PFSK-1 (cell line): ENCODE data around the gene PALM2AKAP2.

Experiments used
- FOXP2 ChIP-seq: optimal IDR thresholded peaks from 2 replicates; pipeline ENCODE3; 2011; ENCODE audit warnings: borderline replicate concordance, control low read depth, inconsistent platforms; ENCODE audit not compliant: insufficient read depth; ENCODE audit errors: extremely low read length, extremely low read depth
- POLR2AphosphoS5 ChIP-seq: IDR thresholded peaks from 2 replicates; pipeline ENCODE4 v1.6.1; 2012; ENCODE audit warnings: low read depth, mild to moderate bottlenecking, control low read depth, low read length, moderate library complexity
- REST ChIP-seq, 2 experiments: IDR thresholded peaks; 2 replicates each; pipeline versions ENCODE4 v1.6.1 to v1.8.0; 2011 to 2012; ENCODE audit warnings: low read depth in 2 of 2, low read length in 2 of 2, control low read depth in 1 of 2, inconsistent platforms in 1 of 2, mild to moderate bottlenecking in 1 of 2, moderate library complexity in 1 of 2; ENCODE audit not compliant: insufficient read depth in 1 of 2
- SIN3A ChIP-seq: IDR thresholded peaks from 2 replicates; pipeline ENCODE4 v1.6.1; 2012; ENCODE audit warnings: mild to moderate bottlenecking, low read length, moderate library complexity, borderline replicate concordance; ENCODE audit not compliant: insufficient read depth
- TAF1 ChIP-seq: IDR thresholded peaks from 2 replicates; pipeline ENCODE4 v1.6.1; 2012; ENCODE audit warnings: low read length, control low read depth, borderline replicate concordance; ENCODE audit not compliant: insufficient read depth

The PALM2AKAP2 gene

GRCh38 chr9:109776391-109776790 lies 3.6 kb upstream of the PALM2AKAP2 start:
- no peak for TF ChIP-seq FOXP2

DNA sequence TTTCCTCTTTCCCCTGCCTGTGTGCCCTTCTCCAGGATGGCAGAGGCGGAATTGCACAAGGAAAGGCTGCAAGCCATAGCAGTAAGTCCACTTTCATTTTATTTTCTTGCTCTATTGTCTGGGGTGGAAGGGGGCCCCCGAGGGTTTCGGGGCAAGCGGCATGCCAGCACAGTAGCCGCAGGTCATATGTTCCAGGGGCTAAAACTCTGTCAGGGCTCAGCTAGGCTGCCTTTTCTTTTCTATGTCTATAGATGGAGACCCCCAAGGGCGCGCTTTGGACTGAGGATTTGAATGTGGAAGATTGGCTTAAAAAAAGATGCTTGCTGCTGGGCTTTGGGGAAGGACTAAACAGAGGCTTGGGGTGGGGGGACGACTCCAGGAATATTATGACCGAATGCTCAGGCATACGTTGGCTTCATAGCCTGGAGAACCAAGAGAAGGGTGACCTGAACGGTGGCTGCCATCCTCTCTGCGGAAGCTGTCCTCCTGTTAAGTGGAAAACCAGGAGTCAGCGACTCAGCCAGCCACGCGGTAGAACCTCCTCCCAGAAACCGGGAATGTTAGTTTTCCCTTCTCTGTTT lies 545 bp downstream of the PALM2AKAP2 start:
- TF ChIP-seq FOXP2 (no peak), SIN3A (no peak), POLR2AphosphoS5 (no peak), TAF1 (no peak), REST (IDR thresholded peaks at IDR 0.05; ENCODE audit: insufficient read depth in 1 of 2, low read depth in 2 of 2, low read length in 2 of 2) (no peak)

DNA sequence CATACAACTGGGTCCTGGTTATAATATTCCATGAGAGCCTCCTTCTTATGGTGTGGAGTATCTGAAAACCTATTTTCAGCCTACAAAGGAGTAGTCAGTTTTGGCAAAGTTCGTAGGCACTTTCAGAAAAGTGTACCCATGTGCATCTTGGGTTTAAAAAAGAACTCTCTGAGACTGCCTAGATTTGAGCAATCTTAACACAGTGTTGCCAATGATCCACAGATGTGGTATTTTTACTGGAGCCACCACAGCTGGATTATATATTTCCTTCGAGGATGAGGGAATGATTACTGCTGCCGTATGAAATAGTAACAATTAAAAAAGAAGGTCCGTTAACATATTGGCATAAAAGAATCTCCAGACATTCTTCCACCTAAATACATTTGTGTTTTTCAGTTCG lies 1.1 kb downstream of the PALM2AKAP2 start:
- TF ChIP-seq TAF1 (no peak), SIN3A (no peak), POLR2AphosphoS5 (no peak), FOXP2 (no peak), REST (IDR thresholded peaks at IDR 0.05; ENCODE audit: insufficient read depth in 1 of 2, low read depth in 2 of 2, low read length in 2 of 2) (no peak)

DNA sequence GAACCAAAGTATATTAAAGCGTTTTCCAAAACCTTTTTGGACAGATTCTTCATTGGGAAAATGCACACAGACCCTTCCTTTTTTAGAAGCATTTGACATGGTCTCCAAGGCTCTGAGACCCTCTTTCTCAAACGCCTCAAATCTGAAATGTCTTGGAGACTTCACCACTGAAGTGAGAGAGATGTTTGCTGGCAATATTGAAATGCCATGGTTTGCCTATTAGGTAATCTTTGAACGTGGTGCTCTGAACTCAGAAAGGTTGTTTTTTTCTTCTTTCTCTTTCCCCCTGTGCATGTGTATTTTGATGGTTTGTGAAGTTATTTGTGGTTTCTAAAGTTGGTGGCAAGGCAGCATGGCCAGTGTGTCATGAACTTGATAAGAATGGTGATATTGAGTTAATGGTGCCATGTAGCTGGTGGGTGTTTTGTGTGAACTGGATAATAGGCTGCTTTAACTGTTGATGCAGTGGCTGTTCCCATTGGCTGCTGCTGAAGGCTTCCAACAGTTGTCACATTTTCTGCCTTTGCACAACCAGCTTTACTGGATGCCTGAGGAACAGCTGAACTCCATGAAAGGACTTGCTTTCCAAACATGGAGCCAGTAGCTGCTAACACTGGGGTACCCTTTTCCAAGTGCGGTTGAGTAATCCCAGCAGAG lies 1.7 kb downstream of the PALM2AKAP2 start:
- TF ChIP-seq POLR2AphosphoS5 (no peak), TAF1 (no peak), SIN3A (no peak), FOXP2 (no peak), REST (IDR thresholded peaks at IDR 0.05; ENCODE audit: insufficient read depth in 1 of 2, low read depth in 2 of 2, low read length in 2 of 2) (no peak)

DNA sequence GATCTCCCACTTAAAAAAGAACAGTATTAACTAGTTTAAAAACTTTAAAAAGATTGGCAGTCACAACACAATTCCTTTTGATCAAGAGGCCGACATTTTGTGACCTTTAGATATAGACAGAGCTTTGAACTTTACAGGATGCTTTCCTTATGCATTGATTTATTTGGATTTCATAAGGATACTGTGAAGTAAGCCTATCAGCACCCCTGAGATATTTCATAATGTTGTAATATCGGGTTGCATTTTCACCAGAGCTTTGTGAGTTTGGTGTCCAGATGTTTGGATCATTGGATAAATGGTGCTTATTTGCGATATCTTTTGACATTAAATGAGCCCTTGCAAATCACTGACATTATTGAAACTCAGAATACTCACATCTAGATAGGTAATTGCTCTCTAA lies 7.7 kb downstream of the PALM2AKAP2 start:
- TF ChIP-seq FOXP2 (no peak), POLR2AphosphoS5 (no peak), SIN3A (no peak), REST (IDR thresholded peaks at IDR 0.05; ENCODE audit: insufficient read depth in 1 of 2, low read depth in 2 of 2, low read length in 2 of 2) (no peak), TAF1 (no peak)
